Endothelial cell (in vitro differentiated cells): ENCODE results near the gene SMYD1. TPM values are rescaled to one million over a fixed set of nuclear protein-coding genes. Genes with fewer than 3 reads are reported as not detected.

ENCODE experiments used
- DNase-seq: peaks from one replicate; pipeline ENCODE4 v3.0.0; 2021; ENCODE audit warnings: low spot score
- H3K27ac Mint-ChIP-seq: one replicate; pipeline ENCODE4 v1.8.0; 2021; ENCODE audit warnings: mixed read lengths, inconsistent platforms; ENCODE audit not compliant: unreplicated experiment
- H3K27me3 Mint-ChIP-seq: one replicate; pipeline ENCODE4 v1.8.0; 2021; ENCODE audit warnings: mild to moderate bottlenecking, moderate library complexity, mixed read lengths, inconsistent platforms; ENCODE audit not compliant: unreplicated experiment
- H3K36me3 Mint-ChIP-seq: one replicate; pipeline ENCODE4 v1.8.0; 2021; ENCODE audit warnings: mild to moderate bottlenecking, low read depth, mixed read lengths, inconsistent platforms; ENCODE audit not compliant: unreplicated experiment
- H3K4me1 Mint-ChIP-seq: one replicate; pipeline ENCODE4 v1.8.0; 2021; ENCODE audit warnings: mild to moderate bottlenecking, mixed read lengths, inconsistent platforms; ENCODE audit not compliant: unreplicated experiment
- H3K4me3 Mint-ChIP-seq: one replicate; pipeline ENCODE4 v1.8.0; 2021; ENCODE audit warnings: mild to moderate bottlenecking, mixed read lengths, inconsistent platforms; ENCODE audit not compliant: unreplicated experiment
- H3K9me3 Mint-ChIP-seq: one replicate; pipeline ENCODE4 v1.8.0; 2021; ENCODE audit warnings: mixed read lengths, inconsistent platforms; ENCODE audit not compliant: unreplicated experiment
- total RNA-seq: library from RNA; stranded (reverse); fragmentation: NEBNext Ultra II Directional; extraction: Animal tissue kit (Norgen Biotek cat#: 25700); gene quantifications from one replicate; pipeline ENCODE4 v1.2.1, GENCODE V29; 2021; ENCODE audit not compliant: unreplicated experiment
- TF ChIP-seq, protein P1 (sequence below): fragments of 200-600 bp; sonication (generic); IDR thresholded peaks from one replicate; pipeline ENCODE4 v1.5.0; 2021; ENCODE audit warnings: antibody characterized with exemption; ENCODE audit not compliant: unreplicated experiment

Gene SMYD1
- total RNA-seq, 1 donor from 2014 or later = not detected

DNA sequence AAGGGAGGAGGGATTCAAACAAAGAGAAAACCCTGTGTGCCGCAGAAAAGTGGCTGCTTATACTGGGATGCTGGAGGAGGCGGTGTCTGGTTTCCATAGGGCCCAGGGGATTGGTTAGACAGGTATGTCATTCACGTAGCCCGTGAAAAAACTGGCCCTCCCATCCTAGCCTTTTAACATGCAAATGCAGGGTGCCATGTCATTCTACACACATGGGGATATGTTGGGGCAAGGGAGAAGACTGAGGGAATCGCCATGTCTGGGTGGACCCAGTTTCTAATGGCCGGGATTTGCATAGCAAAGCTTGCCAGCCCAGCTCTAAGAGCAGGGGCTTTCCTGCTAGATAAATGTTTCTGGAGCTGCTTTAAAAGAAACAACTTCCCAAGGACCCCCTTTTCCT is 43.1 kb upstream of the SMYD1 start:
- H3K9me3 Mint-ChIP-seq = no peaks in the 10 kb centered on the region
- H3K4me3 Mint-ChIP-seq = no peak overlapping the region
- DNase-seq = no peak
- H3K4me1 Mint-ChIP-seq = no peaks in the 10 kb centered on the region
- TF ChIP-seq, protein P1, sequence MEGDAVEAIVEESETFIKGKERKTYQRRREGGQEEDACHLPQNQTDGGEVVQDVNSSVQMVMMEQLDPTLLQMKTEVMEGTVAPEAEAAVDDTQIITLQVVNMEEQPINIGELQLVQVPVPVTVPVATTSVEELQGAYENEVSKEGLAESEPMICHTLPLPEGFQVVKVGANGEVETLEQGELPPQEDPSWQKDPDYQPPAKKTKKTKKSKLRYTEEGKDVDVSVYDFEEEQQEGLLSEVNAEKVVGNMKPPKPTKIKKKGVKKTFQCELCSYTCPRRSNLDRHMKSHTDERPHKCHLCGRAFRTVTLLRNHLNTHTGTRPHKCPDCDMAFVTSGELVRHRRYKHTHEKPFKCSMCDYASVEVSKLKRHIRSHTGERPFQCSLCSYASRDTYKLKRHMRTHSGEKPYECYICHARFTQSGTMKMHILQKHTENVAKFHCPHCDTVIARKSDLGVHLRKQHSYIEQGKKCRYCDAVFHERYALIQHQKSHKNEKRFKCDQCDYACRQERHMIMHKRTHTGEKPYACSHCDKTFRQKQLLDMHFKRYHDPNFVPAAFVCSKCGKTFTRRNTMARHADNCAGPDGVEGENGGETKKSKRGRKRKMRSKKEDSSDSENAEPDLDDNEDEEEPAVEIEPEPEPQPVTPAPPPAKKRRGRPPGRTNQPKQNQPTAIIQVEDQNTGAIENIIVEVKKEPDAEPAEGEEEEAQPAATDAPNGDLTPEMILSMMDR = no peak
- peaks cover 1% of the 10 kb centered on the region for H3K27me3 Mint-ChIP-seq
- peaks cover 11% of the 10 kb centered on the region for H3K36me3 Mint-ChIP-seq
- peak overlapping the region; percentile 32 for H3K27ac Mint-ChIP-seq

- Mint-ChIP-seq H3K9me3 (no peaks in the 10 kb centered on the region), H3K27me3 (peaks cover 1% of the 10 kb centered on the region), H3K36me3 (peaks cover 11% of the 10 kb centered on the region), H3K4me3 (no peak overlapping the region), H3K4me1 (no peaks in the 10 kb centered on the region), H3K27ac (no peak overlapping the region)
- TF ChIP-seq, protein P1 = no peak
- no peak for DNase-seq
Measured at GRCh38 chr2:88027697-88028389, 39.8 kb upstream of the SMYD1 start.

- H3K4me1 Mint-ChIP-seq = no peaks in the 10 kb centered on the region
- TF ChIP-seq, protein P1 = no peak
- H3K27me3 Mint-ChIP-seq = peaks cover 1% of the 10 kb centered on the region
- H3K4me3 Mint-ChIP-seq = no peak overlapping the region
- no peaks in the 10 kb centered on the region for H3K9me3 Mint-ChIP-seq
- no peak for DNase-seq
- H3K27ac Mint-ChIP-seq = no peak overlapping the region
- peaks cover 15% of the 10 kb centered on the region for H3K36me3 Mint-ChIP-seq
Measured at GRCh38 chr2:88028931-88029330, 38.7 kb upstream of the SMYD1 start.

GRCh38 chr2:88032070-88032702 is 35.4 kb upstream of the SMYD1 start:
- Mint-ChIP-seq H3K4me3 (no peak overlapping the region), H3K27ac (no peak overlapping the region), H3K4me1 (no peaks in the 10 kb centered on the region), H3K9me3 (no peaks in the 10 kb centered on the region), H3K36me3 (peaks cover 15% of the 10 kb centered on the region), H3K27me3 (no peaks in the 10 kb centered on the region)
- TF ChIP-seq, protein P1 = no peak
- no peak for DNase-seq

GRCh38 chr2:88036182-88036581 is 31.4 kb upstream of the SMYD1 start:
- Mint-ChIP-seq H3K9me3 (no peaks in the 10 kb centered on the region), H3K27ac (no peak overlapping the region), H3K27me3 (no peaks in the 10 kb centered on the region), H3K36me3 (peaks cover 4% of the 10 kb centered on the region), H3K4me3 (no peak overlapping the region), H3K4me1 (peaks cover 4% of the 10 kb centered on the region)
- DNase-seq = no peak
- TF ChIP-seq, protein P1 = no peak
